RWPE1 (cell line): ENCODE measurements around the gene CPS1.

Experiments
- CTCF ChIA-PET: fragments of 350-600 bp; sonication (Branson Sonifier 250); formaldehyde crosslinking; extraction: SDS; loops from one replicate; lab custom pipeline; 2021; lab: Yijun Ruan, JAX
- POLR2A ChIA-PET: fragments of 400-600 bp; formaldehyde crosslinking; extraction: SDS; loops from one replicate; lab custom pipeline; 2020; ENCODE audit warnings: antibody characterized with exemption; ENCODE audit not compliant: low non-redundant PET; lab: Yijun Ruan, JAX
- DNase-seq: peaks from one replicate; pipeline ENCODE4 v3.0.0; 2012; ENCODE audit warnings: low spot score
- H3K27ac ChIP-seq: fragments of 450-650 bp; 2 replicates; pipeline ENCODE4 v1.5.1; 2017
- CTCF ChIP-seq: fragments of 450-650 bp; conservative IDR thresholded peaks from 2 replicates; pipeline ENCODE4 v1.5.1; 2017; ENCODE audit warnings: low read depth, mild to moderate bottlenecking

The CPS1 gene

GRCh38 chr2:210534879-210535278 lies 21.5 kb upstream of the CPS1 start:
- no peak overlapping the region for H3K27ac ChIP-seq
- CTCF ChIA-PET = interaction anchor here (1.1 kb wide), 1 partner anchor 32 kb away, joined by 4 read pairs; no protein-coding TSS in a partner anchor
- DNase-seq = no peak

GRCh38 chr2:210536973-210537650 lies 19.3 kb upstream of the CPS1 start:
- ChIA-PET CTCF (no interaction called here), POLR2A (no interaction called here)
- no peak for TF ChIP-seq CTCF
- no peak for DNase-seq
- H3K27ac ChIP-seq = no peak overlapping the region

More at GRCh38 chr2:210534879-210535278, 21.5 kb upstream of the CPS1 start:
- POLR2A ChIA-PET = no interaction called here
- TF ChIP-seq CTCF = no peak

GRCh38 chr2:210539035-210539434 lies 17.4 kb upstream of the CPS1 start:
- no peak for DNase-seq
- ChIA-PET CTCF (no interaction called here), POLR2A (no interaction called here)
- H3K27ac ChIP-seq = no peak overlapping the region
- TF ChIP-seq CTCF = no peak

GRCh38 chr2:210539578-210540416 lies 16.6 kb upstream of the CPS1 start:
- H3K27ac ChIP-seq = no peak overlapping the region
- POLR2A ChIA-PET = no interaction called here
- no peak for DNase-seq
- CTCF ChIA-PET = no interaction called here
- no peak for TF ChIP-seq CTCF

GRCh38 chr2:210540471-210540870 lies 15.9 kb upstream of the CPS1 start:
- TF ChIP-seq CTCF = no peak
- H3K27ac ChIP-seq = no peak overlapping the region
- CTCF ChIA-PET = interaction anchor here (0.7 kb wide), 1 partner anchor 88 kb away, joined by 4 read pairs; no protein-coding TSS in a partner anchor
- DNase-seq = no peak
- POLR2A ChIA-PET = no interaction called here

- CTCF ChIA-PET = interaction anchor here (0.7 kb wide), 1 partner anchor 89 kb away, joined by 4 read pairs; no protein-coding TSS in a partner anchor
- no peak for DNase-seq
- no peak for TF ChIP-seq CTCF
- no peak overlapping the region for H3K27ac ChIP-seq
- POLR2A ChIA-PET = no interaction called here
Observed at GRCh38 chr2:210540900-210541289, 15.5 kb upstream of the CPS1 start.
